ENCODE measurements around the gene RRH.
"Not testable (repeated sequence)": the region's sequence is repeated elsewhere in the genome, so short reads cannot be mapped to it uniquely, and the experiment has no call there.

RRH gene

DNA sequence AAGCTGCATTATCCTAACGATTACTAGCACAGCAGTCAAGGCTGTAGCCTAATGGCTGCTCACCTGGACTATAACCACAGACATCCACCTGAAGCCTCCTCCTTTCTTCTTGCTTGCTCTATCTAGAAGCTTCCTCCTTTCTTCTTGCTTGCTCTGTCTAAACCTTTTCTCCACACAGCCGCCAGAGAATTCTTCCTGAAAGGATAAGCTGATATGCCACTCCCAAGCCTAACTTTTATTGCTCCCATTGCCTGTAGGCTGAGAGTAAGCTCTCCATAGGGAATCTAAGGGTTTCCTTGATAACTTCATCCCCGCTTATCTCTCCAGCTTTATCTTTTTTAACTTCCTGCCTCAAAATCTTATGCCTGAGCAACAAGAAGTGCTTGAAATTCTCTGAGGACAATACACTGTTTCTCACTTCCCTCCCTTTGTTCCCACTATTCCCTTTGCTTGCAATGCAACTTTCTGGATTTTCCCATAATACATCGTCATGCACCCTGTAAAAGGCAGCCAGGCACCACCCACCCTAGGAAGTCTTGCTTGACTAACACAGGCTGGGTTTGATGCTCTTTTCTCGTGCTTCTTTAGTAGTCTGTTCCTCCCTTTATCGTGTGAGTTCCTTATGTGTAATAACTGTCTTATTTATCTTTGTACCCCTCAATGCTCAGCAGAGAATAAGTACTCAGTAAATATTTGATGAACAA is 18.8 kb downstream of the RRH start:
- no peak for DNase-seq

DNA sequence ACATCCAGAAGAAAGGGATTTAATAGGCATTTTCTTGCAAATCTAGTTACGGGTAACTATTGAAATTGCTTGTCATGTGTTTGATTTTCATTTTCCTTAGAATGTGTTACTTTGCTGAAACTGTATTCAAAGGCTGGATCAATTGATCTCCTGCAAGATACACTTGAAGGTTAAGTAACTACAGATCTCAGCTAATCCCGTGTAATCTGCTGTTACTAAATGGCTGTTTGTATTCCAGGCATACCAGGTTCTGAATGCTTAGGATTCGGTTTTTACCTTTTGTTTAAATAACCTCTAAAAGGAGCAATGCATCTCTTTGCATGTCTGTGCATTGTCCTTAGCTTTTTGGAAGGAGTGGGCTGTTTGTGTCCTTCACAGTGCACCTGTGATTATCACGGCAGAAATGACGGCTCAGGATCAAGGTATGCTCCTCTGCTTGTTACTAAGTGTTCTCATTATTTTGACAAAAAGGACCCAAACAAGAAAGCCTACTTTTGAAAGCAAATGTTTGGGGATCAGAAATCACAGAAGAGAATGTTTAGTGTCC is 20.2 kb downstream of the RRH start, which contains the start of gene LRIT3:
TSS of gene LRIT3 (plus strand) at position 212 of the 547 bp plus-strand sequence. CDS start at position 307, 95 bp downstream.
- DNase-seq = no peak

DNA sequence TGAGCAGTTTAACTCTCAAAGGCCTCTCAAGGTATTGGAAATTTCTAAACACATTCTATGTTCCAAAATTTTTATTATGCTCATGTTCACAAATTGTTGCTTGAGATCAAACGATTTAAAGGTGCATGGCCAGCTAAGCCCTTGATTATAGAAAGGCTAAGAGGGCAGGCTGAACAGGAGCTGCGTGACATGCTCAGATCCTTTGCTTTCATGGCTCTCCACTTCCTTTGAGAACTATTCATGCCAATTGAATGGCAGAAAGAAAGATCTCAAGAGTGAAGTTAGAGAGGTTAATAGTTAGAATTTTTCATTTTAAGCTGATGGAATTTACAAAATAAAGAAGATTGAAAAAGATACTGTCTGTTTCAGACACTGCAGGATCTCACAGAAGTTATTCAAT is 20.7 kb downstream of the RRH start:
- no peak for DNase-seq

DNA sequence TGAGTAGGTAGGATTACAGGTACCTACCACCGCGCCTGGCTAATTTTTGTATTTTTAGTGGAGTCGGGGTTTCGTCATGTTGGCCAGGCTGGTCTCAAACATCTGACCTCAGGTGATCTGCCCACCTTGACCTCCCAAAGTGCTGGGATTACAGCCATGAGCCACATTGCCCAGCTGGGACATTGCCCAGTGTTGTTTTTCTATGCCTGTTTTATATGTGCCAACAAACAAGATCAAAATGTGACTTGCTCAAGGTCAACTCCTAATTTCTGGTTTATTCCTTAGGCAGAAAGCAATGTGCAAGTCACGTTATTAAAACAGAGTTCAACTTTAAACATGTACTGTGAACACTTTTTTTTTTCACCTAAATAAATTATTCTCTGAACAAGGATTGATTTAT is 22.8 kb downstream of the RRH start:
- DNase-seq = no peak

DNA sequence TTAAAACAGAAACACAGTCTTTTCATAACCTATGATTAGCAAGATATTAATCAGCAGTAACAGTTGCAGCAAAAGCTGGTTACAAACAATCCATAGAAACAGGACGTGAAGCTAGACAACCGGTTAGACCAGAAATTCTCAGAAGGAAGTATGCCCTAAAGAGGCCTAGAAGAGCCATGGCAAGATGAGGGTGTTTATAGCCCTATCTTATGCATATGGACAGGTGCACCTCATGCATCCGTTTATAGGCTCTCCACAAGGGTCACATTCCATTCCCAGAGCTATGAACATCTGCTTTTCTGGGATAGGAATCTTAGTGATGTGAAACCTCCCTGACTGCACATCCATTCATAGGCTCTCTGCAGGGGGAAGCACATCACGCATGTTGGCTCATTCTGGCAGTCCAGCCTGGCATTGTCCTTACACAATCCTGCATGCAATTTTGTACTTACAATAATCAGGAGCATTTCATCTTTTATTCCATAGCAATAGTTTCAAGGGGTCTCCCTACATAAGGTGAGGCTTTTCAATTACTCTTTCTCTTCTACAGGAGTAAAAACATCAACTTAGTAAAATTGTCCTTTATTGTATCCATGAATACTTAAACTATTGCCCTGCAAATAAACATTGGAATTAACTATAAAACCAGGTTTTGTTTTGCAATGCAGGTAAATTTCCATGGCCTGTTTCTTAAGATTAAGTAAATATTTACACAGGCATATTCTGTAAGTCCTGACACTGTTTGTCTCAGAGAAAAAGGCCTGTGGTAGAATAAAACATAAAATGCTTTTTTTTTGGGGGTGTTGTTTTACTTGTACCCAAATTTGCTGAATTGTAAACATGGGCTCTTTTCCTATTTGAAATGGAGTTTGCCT is 31.9 kb downstream of the RRH start:
- not testable (repeated sequence) for DNase-seq

DNA sequence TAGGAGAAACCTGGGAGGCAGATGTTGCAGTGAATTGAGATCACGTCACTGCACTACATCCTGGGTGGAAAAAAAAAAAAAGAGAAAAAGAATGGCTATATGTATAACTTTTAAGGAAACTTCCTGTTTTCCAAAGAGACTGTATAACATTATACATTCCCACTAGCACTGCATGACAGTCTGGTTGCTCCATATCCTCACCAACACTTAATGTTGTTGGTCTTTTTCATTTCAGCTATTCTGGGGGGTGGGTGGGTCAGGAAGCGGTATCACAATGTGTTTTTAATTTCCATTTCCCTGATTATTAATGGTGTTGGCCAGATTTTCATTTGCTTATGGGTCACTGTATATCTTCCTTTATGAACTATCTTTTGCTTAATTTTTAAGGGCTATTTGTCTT is 33.5 kb downstream of the RRH start:
- no peak for DNase-seq

DNA sequence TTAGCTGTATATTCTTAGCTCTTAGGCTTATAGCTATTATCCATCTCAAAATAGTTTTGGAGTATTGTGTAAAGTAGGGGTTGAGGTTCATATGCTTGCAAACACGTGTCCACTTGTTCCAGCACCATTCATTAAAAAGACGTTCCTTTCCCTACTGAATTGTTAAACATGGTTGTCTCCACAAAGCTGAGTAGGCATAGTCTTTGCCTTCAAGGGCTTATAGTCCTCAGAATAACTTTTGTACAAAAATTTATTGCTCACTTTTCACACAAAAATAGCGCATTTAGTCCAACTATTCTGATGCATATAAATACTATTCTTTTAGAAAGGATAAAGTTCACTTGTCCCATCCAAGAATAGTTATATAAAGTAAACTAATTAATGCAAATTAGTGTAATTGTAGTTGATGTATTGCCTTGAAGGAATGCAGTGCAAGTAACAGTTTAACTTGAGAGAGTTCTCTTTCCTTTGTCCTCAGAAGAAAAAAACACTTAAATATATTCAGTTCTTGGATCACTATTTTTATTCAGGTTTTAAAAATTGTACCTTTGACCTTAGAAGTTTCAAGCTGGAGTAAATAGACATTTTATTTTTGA is 34.2 kb downstream of the RRH start:
- no peak for DNase-seq

DNA sequence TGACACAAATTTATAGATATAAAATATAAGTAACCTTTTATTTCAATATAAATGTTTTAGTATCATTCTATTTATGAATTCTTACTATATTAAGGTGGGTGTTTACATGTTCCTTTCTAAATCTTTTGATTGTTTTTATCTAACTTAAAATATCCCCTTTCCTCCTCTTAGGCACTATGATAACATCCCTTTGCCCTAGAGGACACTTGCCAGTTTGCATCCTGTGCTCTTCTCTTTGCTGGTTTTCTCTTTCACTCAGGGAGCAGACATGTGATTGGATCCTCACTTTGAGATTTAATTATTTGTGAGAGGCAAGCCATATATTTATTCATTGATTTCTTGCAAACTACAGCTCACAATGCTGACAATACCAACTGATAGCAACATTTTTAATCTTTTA is 36.4 kb downstream of the RRH start:
- no peak for DNase-seq

DNA sequence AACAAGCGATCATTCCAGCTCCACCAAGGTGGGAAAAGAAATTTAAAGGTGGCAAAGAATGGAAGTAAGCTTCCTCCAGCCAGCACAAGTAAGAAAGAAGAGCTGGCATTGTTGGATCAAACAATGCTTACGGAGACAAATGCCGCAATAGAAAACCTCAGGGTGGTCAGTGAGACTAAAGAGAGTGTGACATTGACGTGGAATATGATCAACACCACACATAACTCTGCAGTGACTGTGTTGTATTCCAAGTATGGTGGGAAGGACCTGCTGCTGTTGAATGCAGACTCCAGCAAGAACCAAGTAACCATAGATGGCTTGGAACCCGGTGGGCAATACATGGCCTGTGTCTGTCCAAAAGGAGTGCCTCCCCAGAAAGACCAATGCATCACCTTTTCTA is 42.3 kb downstream of the RRH start:
- DNase-seq = no peak

DNA sequence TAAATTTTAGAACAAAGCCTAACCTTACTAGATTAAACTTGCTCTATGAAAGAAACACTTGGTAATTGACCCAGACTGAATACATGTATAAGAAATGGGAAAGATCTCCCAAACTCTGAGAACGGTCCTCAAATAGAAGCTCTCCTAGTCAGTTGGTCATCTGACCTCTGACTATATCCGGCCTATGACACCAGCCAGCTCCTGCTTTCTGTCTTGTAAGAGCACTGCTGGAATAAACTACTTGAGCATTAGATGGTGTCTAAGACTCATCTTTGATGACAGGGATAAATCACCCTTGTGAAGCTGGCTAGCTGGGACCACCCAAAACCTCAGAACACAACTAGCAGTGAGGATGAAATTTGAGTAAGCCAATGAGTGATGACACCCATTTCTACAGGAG is 44.3 kb downstream of the RRH start:
- no peak for DNase-seq

DNA sequence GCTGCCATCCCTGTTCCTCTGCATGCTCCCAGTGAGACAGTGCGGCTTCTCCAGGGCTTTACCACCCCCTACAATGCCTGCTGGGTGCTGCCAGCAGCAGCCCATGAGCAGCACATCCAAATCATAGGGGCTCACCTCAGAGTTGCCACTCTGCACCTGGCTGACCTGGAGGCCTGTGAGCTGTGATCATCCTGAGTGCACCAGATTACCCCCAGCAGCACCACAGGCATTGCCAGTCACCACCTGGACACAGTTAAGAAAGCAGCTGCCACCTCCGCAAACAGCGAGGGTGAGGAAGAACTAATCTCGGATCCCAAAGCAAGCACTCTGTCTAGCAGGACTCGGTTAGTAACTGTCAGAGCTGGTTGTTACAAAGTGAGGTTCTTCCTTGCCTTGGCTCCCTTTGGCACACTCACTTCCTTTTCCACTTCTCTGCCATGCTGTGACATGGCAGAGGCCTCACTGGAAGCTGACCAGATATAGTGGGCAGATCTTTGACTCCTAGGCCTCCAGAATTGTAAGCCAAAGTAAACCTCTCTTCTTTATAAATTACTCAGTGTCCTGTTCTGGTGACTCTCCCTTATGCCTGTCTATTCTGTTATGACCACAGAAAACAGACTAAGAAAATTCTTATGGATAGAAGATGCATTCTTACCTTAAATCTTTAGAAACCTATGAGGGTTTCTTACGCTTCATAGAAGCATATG is 45.3 kb downstream of the RRH start:
- no peak for DNase-seq

DNA sequence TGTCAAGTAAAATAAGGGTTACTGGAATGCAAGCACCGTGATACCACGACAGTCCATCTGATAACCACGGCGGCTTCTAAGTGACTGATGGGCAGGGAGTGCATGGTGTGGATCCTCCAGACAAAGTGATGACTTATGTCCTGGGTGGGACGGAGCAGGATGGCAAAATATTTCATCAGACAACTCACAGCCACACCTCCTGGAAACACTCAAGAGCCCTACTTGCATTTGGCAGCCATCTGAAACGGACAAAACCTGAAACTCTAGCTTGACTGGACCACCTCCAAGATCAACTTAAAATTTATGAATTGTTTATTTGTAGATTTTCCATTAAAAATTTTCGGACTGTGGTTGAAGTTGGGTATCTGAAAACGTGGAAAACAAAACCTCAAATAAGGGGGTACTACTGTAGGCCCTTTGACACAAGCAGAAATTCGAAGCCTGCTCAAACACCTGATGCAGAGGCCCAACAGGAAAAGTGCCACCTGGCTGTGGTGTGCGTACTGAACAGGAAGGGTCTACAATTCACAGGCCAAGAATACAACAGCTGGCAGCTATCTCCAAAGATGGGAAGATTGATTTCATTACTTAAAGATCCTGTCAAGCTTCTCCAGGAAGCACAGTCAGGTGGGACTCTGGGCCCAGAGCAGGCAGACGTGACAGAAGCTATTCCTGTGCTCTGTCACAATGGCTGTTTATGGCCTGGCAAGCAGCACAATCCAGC is 46.2 kb downstream of the RRH start:
- no peak for DNase-seq

DNA sequence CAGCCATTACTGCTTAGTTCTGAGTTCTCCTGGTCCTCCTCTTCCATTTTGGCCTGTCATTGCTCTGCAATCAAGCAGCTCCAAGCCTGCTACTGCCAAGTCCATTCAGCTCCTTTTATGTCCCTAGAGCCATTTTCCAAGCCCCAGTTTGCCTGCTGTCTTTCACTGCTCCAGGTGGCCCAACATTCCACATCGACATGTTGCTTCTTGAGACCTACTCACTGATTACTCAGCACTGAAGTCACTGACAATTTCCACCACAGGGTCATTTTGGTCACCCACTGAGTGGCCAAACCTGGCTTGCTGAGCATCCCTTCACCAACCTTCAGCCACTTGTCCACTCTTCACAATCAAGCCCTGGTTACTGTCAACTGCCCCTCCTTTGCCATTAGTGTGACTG is 47.3 kb downstream of the RRH start:
- DNase-seq = no peak

DNA sequence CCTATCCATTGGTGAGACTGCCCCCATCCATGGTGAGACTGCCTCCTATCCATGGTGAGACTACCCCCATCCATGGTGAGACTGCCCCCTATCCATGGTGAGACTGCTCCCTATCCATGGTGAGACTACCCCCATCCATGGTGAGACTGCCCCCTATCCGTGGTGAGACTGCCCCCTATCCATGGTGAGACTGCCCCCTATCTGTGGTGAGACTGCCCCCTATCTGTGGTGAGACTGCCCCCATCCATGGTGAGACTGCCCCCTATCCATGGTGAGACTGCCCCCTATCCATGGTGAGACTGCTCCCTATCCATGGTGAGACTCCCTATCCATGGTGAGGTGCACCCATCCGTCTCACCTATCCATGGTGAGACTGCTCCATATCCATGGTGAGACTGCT is 47.8 kb downstream of the RRH start:
- DNase-seq = not testable (repeated sequence)

DNA sequence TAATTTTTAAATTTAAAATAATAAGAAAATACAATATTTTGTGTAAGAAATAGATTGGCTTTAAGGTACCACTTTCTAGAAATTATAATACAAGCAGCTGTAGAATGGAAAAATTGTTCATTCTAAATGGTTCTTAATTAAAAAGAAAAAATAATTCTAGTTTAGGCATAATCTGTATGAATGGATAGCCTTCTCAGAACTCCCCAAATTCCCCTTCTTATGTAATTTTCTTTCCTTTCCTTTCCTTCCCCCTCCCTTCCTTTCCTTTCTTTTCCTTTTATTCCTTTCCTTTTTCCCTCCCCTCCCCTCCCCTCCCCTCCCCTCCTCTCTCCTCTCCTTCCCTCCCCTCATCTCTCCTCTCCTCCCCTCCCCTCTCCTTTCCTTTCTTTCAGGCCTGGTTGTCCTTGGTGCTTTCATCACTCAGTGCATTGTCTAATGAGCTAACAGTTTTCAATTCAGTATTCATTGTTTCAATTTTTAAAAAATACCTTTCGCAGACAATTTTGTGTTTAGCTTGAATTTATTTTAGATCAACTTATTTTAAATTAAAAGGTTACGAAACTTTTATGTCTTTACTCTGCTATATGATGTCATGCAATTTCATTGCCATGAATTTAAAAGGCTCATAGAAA is 49.0 kb downstream of the RRH start:
- no peak for DNase-seq

DNA sequence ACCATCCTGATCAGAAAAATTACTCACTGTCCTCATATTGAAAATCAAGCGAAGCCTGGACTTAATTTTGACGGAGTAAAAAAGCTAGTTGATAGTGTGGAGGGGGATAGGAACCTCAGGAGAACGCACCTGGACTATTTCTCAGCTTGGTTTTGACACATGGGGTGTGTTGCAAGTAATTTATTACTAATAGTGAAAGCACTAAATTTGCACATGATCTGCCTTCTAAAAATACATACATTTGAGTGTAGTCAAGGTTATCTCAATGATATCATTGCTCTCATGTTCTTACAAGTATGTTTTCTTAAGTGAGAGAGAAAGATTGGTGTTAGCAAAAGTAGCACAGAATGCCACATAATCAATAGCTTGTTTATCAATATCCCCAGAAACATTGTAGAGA is 49.6 kb downstream of the RRH start:
- DNase-seq = no peak

DNA sequence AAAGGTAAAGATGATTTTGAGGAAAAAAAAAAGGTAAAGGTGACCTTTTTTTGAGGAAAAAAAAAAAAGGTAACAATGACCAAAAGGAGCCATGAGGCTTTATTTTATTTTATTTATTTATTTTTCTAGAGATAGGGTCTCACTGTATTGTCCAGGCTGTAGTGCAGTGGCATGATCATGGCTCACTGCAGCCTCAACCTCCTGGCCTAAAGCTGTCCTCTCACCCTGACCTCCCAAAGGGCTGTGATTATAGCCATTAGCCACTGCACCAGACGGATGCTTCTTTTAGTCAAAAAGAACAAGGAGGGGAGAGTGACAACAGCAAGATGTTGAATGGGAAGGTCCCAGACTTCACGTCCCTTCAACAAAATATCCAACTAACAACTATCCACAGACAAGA is 50.6 kb downstream of the RRH start:
- DNase-seq = no peak

DNA sequence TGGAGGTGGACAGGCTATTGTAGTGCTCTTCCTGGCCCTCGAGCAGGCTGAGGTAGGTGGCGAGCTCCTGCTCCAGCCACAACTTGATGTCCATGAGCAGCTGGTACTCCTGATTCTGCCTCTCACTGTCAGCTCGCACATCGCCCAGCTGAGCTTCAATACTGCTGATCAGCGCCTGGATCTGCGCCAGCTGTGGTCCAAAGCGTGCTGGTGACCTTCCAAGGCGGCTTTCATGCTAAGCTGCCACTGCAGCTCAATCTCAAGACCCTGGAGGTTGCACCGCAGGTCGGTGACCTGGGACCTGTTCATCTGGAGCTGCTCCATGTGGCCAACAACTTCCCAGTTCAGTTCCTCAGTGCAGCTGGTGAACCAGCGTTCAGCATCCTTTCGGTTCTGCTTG is 51.3 kb downstream of the RRH start:
- no peak for DNase-seq

DNA sequence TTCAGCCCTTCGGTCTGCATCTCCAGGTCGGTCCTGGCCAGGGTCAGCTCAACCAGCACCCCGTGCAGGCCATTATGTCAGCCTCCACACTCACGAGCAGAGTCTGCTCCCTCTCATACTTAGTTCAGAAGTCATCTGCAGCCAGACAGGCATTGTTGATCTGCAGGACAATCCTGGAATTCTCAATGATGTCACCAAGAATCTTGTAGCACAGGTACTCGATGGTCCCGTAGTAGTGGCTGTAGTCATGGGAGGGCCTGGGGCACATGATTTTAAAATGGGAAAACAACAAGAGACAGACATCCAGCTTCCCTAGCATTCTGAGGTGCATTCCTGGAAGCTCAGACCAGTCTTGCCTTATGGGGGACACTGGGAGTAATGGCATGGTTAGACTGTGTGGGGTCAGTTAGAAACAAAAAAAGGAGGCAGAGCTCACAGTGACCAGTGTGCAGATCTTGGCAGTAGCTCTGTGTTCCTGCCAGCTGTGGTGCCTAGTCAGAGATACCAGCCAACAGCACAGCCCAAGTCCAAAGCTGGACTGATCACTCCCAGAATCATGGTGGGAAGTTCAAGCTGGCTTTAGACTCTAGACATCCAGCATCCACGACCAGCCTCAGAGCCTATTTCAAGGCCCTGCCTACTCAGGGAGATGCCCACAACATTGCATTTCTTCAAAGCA is 52.0 kb downstream of the RRH start:
- no peak for DNase-seq

DNA sequence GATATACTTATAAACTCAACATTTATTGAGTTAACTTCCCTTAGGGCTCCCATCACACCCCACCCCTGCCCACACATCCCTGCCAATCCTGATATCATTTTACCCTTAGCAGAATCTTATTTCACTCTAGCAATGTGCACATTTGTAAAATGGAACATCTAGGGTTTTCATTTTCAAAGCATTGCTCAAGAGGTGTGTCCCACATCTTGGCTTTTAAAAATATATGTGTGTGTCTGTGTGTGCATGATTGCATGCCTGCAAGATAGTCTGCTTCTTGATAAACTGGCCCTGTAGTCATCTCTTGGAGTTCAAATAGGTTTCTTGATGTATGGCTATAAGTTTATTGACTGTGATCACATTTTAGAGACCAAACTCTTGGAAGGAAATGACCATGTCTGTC is 58.5 kb downstream of the RRH start:
- DNase-seq = no peak

DNA sequence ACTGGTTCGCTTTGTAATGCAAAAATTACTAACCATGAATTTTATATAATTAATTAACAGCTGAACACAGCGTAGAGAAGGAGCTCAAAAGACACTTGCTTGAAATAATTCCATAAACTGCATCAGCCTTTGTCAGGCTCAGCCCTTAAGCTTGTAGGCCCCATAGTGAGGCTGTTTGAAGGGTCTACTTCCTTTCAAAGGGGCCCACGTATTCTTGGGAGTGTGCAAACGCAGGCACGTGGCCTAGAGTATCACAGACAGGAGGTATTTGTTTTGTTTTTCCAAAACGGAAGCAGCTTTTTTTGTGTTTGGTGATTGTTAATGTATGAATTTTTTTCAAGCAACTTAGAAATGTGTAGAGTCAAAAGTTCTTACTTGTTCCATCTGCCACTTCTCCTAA is 59.3 kb downstream of the RRH start:
- no peak for DNase-seq

All from CD4-positive, alpha-beta T cell treated with Interleukin-21 for 1 hour (primary cell).